GM12873 (cell line): ENCODE results near the gene UBR4.

Experiments used
- CTCF ChIP-seq: IDR thresholded peaks from 2 replicates; pipeline ENCODE4 v1.5.1; 2012; ENCODE audit warnings: low read depth, mild to moderate bottlenecking, moderate library complexity, low read length, control low read depth; ENCODE audit not compliant: insufficient read depth; ENCODE audit errors: missing control alignments

Gene UBR4

GRCh38 chr1:19080721-19081120, 129.3 kb downstream of the UBR4 start:
- TF ChIP-seq CTCF, result no peak

- TF ChIP-seq CTCF, result no peak
Measured at GRCh38 chr1:19079541-19080472, 130.3 kb downstream of the UBR4 start.

GRCh38 chr1:19078536-19078935, 131.5 kb downstream of the UBR4 start:
- no peak for TF ChIP-seq CTCF

GRCh38 chr1:19076841-19077616, 133.0 kb downstream of the UBR4 start:
- no peak for TF ChIP-seq CTCF

- TF ChIP-seq CTCF, result no peak
Measured at GRCh38 chr1:19074902-19075721, 135.0 kb downstream of the UBR4 start.

GRCh38 chr1:19074361-19074901, 135.6 kb downstream of the UBR4 start:
- no peak for TF ChIP-seq CTCF
